HG03571 (cell line): ENCODE measurements around the gene VSTM1.
"Not testable (repeated sequence)": the region's sequence is repeated elsewhere in the genome, so short reads cannot be mapped to it uniquely, and the experiment has no call there.

Experiments used
- ATAC-seq: cut with Tn5 transposase; IDR thresholded peaks from one replicate; pipeline ENCODE4 v1.9.1; 2021; ENCODE audit not compliant: unreplicated experiment

Gene VSTM1

DNA sequence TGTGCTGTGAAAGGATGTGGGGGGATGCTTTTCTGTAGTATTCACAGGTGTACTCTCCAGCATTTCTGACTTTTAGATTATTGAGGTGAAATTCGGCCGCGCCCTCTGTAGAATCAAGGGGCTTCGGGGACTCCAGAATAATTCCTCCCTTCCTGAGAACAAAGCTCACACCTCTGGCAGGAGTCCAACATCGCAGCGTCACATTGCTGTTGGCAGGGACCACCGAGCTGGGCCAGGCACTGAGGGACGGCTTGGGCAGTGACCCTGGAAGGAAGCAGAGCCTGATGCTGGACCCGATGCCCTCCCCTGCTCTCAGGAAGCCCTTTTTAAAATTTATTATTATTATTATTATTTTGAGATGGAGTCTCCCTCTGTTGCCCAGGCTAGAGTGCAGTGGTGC is 11.2 kb upstream of the VSTM1 start:
- ATAC-seq, result no peak

DNA sequence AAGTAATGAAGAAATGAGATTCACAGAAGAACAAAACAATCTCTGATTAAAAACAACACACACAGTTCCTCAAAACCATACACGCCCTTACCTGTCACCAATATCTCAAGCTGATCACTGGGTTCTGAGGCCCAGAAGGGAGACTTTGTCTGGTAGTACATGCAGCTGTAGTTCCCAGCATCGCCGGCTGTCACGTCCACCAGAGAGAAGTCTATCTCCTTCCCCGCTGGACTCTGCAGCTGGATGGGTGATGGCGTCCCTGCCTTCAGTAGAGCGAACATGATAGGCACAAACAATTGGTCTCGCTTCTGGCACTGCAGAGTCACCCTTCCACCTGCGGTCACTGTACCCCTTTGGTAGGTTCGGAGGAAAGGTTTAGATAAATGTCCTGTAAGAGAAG is 10.1 kb upstream of the VSTM1 start:
- no peak for ATAC-seq

DNA sequence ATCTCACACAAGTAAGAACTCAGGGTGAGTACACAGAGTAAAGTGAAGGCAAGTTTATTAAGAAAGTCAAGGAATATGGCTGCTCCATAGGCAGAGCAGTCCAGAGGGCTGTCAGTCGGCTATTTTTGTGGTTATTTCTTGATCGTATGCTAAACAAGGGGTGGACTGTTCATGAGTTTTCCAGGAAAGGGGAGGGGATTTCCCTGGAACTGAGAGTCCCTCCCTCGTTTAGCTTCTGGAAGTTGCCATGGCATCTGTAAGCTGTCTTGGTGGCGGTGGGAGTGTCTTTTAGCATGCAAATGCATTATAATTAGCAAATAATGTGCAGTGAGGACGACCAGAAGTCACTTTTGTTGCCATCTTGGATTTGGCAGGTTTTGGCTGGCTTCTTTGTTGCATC is 5.8 kb upstream of the VSTM1 start:
- no peak for ATAC-seq

DNA sequence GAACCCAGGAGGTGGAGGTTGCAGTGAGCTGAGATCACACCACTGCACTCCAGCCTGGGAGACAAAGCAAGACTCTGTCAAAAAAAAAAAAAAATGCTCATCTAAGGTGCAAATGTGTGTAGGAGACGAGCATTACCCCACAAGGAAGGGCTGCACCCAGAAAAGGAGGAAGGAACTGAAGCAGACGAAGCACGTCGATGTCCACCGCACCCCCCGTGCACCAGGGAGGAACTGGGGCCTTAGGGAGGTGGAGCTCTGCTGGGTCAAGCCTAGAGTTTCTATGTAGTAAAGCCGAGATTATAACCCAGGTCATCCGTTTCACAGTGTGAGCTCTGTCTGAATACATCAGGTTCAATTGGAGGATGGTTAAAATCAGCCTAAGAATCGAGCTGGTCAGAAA is 1.1 kb downstream of the VSTM1 start:
- ATAC-seq, result no peak

DNA sequence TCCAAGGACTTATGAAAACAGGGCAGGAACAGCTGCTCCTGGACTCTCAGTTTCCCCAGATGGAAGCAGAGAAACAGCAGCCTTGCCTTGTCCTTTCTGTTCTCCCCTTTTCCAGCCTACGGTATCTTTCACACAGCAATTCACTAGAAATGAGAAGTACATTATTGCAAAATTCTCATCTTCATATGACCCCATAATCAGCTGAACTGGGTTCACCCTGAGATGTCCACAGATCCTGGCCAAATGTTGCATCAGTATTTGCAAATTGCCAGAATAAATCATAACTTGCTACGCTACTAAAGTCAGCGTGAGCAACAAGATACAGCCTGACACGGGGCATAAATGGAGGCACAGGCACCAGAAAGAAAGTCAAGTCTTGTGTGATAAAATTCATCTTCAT is 16.1 kb downstream of the VSTM1 start:
- ATAC-seq, result no peak

DNA sequence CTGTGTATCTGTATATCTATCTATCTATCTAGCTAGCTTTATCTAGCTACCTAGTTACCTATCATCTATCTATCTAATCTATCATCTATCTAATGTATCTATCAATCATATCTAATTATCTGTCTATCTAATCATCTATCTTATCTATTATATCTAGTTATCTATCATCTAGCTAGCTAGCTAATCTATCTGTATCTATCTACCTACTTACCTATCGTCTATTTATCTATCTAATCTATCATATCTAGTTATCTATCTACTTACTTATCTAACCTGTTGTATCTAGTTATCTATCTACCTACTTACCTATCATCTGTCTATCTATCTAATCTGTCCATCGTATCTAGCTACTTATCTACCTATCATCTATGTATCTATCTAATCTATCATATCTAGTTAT is 17.9 kb downstream of the VSTM1 start:
- ATAC-seq, result no peak

DNA sequence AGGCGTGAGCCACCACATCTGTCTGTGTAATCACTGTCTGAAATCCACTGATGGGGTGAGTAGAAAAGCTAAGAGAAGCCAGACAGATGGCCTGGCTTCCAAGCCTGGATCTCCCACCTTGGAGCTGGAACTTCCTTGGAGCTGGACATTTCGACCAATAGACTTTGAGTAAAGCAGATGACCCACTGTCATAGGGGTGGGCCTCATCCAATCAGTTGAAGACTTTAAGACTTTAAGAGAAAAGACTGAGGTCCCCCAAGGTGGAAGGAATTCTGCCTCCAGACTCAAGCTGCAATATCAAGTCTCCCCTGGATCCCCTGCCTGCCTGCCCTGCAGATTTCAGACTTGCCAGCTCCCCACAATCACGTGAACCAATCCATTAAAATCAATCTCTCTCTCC is 20.7 kb downstream of the VSTM1 start:
- no peak for ATAC-seq

DNA sequence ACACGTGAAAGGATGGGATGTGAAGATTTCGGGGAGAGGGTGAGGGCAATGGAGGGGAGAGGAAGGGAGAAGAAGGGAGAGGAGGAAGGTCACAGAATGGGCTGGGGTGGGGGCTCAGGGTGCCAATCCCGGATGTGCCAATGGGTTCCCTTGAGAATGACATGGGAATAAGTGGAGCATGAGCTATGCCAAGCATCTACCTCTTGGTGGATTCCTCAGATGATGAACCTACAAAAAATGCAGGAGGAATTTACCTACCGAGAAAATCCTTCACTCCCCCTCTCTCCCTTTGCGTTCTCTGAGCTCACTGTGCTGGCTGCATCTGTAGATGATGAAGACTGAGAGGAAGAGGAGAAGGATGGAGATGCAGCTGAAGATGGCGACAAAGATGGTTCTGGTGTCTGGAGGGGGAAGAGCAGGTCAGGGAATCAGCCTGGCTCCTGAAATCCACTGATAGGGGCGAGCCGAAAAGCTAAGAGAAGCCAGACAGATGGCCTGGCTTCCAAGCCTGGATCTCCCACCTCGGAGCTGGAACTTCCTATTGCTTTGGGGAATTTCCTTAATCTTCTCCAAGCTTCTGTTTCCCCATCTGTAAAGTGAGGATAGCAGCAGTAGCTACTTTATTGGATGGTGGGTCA is 21.6 kb downstream of the VSTM1 start:
- ATAC-seq, result no peak

DNA sequence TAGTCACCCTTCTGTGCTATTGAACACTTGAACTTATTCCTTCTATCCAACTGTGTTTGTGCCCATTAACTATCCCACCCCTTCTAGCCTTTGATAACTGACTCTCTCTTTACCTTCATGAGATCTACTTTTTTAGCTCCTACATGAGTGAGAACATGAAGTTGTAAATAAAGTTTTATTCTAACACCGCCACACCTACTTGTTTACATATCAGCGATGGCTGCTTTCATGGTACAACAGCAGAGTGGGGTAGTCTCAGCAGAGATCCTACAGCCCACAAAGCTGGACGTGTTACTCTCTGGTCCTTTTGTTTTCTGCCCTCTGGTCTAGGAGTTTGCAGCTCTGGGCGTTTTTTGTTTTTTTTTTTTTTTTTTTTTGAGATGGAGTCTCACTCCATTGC is 23.7 kb downstream of the VSTM1 start:
- no peak for ATAC-seq

DNA sequence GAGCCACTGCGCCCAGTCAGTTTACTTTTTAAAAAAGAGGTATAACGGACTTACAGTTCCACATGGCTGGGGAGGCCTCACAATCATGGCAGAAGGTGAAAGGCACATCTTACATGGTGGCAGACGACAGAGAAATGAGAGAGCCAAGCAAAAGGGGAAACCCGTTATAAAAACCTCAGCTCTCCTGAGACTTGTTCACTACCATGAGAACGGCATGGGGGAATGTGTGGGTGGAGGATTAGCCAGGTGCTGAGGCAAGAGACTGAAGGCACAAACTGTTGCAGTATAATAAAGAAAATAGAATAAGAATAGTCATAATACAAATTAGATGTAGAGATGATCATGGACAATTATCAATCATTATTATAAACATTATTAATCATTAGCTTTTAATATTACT is 27.2 kb downstream of the VSTM1 start:
- not testable (repeated sequence) for ATAC-seq

DNA sequence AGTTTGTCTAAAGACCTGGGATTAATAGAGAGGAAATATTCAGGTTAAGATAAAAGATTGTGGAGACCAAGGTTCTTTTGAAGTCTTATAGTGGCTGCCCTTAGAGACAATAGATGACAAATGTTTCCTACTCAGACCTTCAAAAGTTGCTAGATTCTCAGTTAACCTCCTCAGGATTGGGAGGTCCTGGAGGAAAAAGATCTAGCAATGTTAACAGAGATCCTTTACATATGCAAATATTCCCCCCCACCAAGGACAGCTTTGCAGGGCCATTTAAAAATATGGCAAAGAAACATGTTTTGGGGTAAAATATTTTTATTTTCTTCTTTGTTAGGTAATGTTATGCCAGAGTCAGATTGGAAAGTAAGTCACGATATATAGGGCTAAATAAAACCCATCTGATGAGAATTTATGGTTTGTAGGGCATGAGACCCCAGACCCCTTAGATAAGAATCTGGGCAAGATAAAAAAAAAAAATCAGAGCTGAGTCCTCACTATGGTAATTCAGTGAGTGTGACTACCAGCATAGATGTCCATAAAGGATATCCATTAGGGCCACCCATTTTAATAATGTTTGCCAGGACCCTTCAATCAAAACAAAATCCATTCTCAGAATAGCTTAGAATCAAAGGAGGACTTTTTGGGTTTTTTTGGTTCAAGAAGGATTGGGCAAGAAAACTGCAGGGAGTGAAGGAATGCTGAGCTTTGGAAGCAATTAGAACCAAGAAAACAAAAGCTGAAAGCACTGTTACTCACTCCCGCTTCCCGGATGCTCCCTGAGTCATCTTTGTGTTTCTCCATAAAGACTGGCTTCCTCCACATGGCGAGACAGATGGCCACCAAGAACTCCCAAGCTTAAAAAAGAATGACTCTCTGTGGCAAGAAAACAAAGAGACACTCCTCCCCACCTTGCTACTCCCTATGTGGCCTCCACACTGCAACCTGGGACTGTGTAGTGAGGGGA is 28.2 kb downstream of the VSTM1 start:
- ATAC-seq, result no peak

DNA sequence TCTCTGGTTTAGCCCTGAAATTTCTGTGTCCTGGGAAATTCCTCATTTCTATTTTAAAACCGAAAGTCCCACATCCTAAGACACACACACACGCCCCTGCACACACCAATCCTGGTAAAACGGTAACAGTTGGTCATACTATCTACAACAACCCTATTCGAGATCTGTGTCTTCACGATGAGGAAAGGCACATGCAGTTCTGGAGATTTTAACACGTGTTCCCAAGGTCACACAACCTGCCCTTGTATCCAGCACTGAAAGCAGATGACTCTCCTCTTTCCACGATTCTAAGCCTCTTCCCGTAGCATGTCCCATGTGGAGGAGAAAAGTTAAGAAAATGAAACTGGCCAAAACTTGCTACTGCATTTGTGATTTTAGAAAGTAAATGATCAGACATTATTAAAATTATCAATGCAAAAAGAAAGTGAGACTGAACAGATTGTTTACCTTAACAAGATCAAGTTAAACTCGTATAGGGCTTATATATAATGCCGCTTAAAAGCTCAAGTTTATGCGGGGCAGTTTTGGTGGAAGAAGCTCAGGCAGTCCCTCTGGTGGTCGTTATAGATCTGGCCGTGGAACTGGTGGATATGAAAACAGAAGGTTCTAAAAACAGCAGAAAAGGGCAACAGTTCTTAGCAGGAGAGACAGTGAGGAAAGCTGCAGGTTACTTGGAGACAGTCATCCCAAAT is 32.7 kb downstream of the VSTM1 start:
- no peak for ATAC-seq

DNA sequence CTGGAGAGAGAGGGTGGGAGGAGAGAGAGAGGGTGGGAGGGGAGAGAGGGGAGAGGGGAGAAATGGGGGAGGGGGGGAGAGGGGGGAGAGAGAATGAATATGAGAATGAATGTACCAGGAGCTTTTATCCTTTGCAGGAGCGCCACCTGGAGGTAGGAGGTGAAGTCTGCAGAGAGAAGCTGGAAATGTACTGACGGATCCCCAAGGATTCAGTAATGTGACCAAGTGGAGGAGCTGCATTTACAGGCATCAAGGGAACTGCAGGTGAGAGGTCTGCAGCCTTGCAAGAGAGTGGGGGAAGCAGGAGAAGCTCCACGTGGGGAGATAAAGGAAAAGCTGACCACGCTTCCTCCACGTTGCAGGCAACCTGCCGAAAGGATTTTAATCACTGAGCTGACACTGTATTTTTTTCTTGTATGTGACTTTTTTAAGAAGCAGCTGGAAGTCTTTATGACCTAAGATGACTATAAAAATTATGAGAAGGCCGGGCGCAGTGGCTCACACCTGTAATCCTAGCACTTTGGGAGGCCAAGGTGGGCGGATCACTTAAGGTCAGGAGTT is 33.7 kb downstream of the VSTM1 start:
- ATAC-seq, result no peak

DNA sequence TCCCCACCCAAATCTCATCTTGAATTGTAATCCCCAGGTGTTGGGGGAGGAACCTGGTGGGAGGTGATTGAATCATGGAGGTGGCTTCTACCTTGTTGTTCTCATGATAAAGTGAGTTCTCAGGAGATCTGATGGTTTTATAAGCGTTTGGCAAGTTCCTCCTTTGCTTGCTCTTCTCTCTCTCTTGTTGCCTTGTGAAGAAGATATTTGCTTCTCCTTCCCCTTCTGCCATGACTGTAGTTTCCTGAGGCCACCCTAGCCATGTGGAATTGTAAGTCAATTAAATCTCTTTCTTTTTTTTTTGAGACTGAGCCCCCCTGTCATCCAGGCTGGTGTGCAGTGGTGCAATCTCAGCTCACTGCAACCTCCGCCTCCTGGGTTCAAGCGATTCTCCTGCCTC is 34.4 kb downstream of the VSTM1 start:
- no peak for ATAC-seq

DNA sequence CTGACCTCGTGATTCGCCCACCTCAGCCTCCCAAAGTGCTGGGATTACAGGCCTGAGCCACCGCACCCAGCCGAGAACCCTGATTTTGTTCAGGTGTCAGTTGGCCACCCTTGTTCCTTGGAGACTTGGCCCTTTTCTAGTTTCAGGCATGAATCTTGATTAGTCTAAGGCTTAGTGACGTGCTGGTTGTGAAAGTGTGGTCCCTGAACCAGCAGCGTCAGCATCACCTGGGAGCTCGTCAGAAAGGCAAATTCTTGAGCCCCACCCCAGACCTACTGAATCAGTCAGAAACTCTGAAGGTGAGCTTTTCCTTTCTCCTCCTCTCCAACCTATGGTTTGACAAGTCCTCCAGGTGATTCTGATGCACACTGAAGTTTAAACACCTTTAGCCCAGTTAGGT is 37.0 kb downstream of the VSTM1 start:
- ATAC-seq, result no peak

DNA sequence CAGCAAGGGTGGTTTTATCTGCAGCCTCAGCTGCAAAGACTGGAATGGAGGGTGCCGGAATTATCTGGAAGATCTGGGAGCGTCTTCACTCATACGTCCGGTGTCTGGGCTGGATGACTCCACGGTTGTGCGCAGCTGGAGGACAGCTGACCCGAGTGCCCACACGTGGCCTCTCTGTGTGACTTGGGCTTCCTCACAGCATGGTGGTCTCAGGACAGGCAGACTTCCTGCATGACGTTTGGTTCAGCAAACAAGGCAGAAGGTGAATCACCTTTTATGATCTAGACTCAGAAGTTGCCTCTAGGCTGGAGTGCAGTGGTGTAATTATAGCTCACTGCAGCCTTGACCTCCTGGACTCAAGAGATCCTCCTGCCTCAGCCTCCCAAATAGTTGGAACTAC is 39.0 kb downstream of the VSTM1 start:
- no peak for ATAC-seq

DNA sequence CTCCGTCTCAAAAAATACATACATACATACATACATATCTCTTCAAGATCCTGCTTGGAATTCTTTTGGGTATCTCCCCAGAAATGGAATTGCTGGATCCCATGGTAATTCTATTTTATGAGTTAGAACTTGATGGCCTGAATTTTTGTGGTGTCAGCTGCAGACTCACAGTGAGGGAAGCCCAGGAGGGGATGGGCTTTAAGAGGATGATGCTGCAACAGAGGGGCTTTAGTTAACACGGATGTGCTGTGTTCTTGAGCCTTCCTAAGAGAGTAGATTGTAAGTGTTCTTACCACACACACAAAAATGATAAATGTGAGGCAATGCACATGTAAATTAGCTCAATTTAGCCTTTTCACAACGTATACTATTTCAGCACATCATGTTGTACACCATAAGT is 40.5 kb downstream of the VSTM1 start:
- ATAC-seq, result no peak

DNA sequence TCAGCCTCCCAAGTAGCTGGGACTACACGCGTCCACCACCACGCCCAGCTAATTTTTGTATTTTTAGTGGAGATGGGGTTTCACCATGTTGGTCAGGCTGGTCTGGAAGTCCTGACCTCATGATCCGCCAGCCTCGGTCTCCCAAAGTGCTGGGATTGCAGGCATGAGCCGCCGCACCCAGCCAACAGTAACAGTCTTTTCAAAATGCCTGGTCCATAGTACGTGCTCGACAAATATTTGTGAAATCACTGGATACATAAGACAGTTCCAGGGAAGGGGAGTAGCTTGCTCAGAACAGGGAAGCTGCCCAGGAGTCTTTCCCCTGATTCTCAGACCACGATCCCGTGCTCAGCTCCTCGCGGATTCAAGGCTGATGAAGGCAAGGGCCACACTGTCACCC is 41.8 kb downstream of the VSTM1 start:
- no peak for ATAC-seq

DNA sequence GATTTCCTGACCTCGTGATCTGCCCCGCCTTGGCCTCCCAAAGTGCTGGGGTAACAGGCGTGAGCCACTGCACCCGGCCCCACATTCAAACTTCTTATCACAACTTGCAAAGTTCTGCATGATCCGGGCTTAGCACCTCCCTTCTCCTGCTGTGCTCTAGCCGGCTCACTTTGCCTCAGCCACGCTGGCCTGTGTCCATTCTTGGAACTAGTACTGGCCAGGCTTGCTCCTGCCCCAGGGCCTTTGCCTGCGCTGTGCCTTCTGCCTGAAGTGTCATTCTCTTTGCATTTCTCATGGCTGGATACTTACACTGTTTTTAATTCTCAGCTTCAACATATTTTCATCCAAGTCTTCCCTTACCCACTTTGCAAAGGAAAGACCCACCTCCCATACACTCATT is 42.3 kb downstream of the VSTM1 start:
- no peak for ATAC-seq

DNA sequence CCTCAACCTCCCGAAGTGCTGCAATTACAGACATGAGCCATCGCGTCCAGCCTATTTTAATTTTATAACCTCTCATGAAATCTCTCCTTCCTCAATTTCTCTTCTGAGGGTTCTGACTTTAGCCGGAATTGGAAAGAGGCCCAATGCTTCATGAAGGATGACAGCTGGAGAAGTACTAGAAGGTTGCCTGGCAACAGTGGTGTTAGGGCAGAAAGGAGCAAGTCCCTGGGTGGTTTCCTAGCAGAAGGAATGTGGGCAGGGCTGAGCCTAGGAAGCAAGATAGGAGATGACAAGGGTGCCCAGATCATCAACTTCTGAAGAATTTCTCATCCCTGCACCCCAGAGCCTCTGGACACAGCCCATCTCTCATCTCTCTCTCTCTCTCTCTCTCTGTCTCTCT is 46.4 kb downstream of the VSTM1 start:
- no peak for ATAC-seq

DNA sequence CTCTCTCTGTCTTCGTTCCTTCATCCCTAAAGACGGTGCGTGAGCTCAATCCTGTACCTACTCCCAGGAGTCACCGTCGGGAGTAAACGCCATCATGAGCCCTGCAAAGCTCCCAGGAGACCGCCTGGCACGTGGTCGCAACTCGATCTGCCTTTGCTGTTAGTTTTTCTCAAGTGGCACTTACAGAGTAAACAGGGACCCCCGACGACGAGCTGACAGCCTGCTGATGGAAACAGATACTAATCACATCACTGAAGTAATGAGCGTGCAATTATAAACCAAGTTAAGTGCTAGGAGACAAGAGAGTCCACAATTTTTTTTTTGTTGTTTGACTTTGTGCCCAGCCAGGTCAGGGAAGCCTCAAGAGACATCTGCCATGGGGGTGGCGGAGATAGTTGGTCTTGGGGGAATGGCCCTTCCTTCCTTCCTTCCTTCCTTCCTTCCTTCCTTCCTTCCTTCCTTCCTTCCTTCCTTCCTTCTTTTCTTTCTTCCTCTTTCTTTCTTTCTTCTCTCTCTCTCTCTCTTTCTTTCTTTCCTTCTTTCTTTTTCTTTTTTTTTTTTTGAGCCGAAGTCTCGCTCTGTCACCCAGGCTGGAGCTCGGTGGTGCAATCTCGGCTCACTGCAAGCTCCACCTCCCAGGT is 48.7 kb downstream of the VSTM1 start:
- ATAC-seq, result no peak
